GM23248 (cell line): ENCODE data around the gene RBM22.

Source experiments
- EZH2 ChIP-seq: fragments of 200-600 bp; sonication (generic); IDR thresholded peaks from 2 replicates; pipeline ENCODE4 v1.6.1; 2018; ENCODE audit warnings: antibody characterized with exemption, mild to moderate bottlenecking; ENCODE audit not compliant: insufficient read depth, poor library complexity, severe bottlenecking
- EZH2phosphoT487 ChIP-seq: fragments of 200-600 bp; sonication (generic); IDR thresholded peaks from 2 replicates; pipeline ENCODE4 v1.6.1; 2018; ENCODE audit warnings: antibody characterized with exemption, moderate library complexity, mild to moderate bottlenecking, low read depth; ENCODE audit not compliant: insufficient read depth

DNA sequence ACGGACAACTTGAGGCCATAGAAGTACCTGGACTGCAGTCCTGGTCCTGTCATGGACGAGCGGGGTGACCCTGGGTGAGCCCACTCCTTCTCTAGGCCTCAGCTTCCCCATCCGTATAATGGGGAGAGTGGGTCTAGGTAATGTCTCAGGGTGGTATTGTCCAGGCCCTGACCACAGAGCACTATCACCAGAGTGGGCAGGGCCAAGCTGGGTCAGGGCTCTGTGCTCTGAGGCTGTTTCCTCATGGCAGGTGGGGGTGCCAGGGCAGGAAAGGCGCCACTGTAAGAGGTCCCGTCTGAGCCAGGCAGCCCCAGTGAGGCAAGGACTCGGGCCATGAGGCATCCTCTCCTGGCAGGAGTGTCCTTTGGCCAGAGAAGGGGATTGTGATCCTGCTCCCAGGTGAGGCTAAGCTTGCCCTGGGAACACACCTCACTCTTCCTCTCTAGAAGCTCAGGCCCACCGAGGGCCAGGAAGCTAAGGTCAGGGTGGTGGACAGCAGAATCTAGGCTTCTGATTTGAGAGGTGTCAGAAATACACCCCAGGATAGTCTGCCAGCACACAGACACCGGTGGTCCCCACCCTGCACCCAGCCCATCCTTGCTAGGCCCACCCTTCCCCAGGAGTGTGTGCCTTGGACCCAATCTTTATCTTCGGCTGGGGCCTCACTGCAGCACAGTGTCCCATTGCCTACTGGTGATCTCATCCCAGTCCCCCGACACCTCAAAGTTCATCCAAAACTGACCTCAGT, 41.3 kb downstream of the RBM22 start:
- TF ChIP-seq EZH2 (no peak), EZH2phosphoT487 (no peak)
